ENCODE results near the gene SRSF1.

Gene SRSF1

GRCh38 chr17:58019039-58019438, 12.0 kb upstream of the SRSF1 start:
- TF ChIP-seq CTCF (IDR thresholded peaks at IDR 0.05; ENCODE audit: low read length, missing control alignments): no peak
- H3K4me3 ChIP-seq (replicated peaks; ENCODE audit: low read depth, low read length): no peak overlapping the region
- no peak for DNase-seq (ENCODE audit: low read depth)

- TF ChIP-seq CTCF (IDR thresholded peaks at IDR 0.05; ENCODE audit: low read length, missing control alignments): no peak
- no peak overlapping the region for H3K4me3 ChIP-seq (replicated peaks; ENCODE audit: low read depth, low read length)
- no peak for DNase-seq (ENCODE audit: low read depth)
Measured at GRCh38 chr17:58010067-58010799, 3.2 kb upstream of the SRSF1 start.

- DNase-seq (ENCODE audit: low read depth): no peak
- peak overlapping the region; percentile 88 for H3K4me3 ChIP-seq (replicated peaks; ENCODE audit: low read depth, low read length)
- no peak for TF ChIP-seq CTCF (IDR thresholded peaks at IDR 0.05; ENCODE audit: low read length, missing control alignments)
Measured at GRCh38 chr17:58007781-58008706, 998 bp upstream of the SRSF1 start.

GRCh38 chr17:58006560-58006923, 504 bp downstream of the SRSF1 start:
- no peak for TF ChIP-seq CTCF (IDR thresholded peaks at IDR 0.05; ENCODE audit: low read length, missing control alignments)
- peak overlapping the region; percentile 88 for H3K4me3 ChIP-seq (replicated peaks; ENCODE audit: low read depth, low read length)
- peak; percentile 74 for DNase-seq (ENCODE audit: low read depth)

- H3K4me3 ChIP-seq (replicated peaks; ENCODE audit: low read depth, low read length): peak overlapping the region; percentile 88
Measured at GRCh38 chr17:58005728-58006559, 1.1 kb downstream of the SRSF1 start.

More at GRCh38 chr17:58005728-58006559, 1.1 kb downstream of the SRSF1 start:
- no peak for TF ChIP-seq CTCF (IDR thresholded peaks at IDR 0.05; ENCODE audit: low read length, missing control alignments)
- no peak for DNase-seq (ENCODE audit: low read depth)
